SK-N-SH treated with all-trans-retinoic acid at 6 μM for 48 hours (cell line): Measurements from ENCODE around the gene SPATA1.

ENCODE experiments used
- ATAC-seq: fragments of 200-7000 bp; cut with Tn5 transposase; 3 replicates; pipeline ENCODE4 v1.9.1; 2020; ENCODE audit warnings: mild to moderate bottlenecking, moderate library complexity
- ARNTL ChIP-seq: fragments of 450-650 bp; formaldehyde crosslinking; IDR thresholded peaks from 2 replicates; pipeline ENCODE4 v1.5.0; 2020; ENCODE audit warnings: low read depth, mild to moderate bottlenecking, moderate library complexity, borderline replicate concordance
- BACH2 ChIP-seq: fragments of 250-450 bp; sonication (Bioruptor Pico); IDR thresholded peaks from 2 replicates; pipeline ENCODE4 v1.9.0; 2021; ENCODE audit warnings: mild to moderate bottlenecking, borderline replicate concordance
- CSDC2 ChIP-seq: fragments of 250-450 bp; sonication (Bioruptor Pico); IDR thresholded peaks from 2 replicates; pipeline ENCODE4 v1.5.0; 2020; ENCODE audit warnings: mild to moderate bottlenecking, moderate library complexity
- ESRRG ChIP-seq: fragments of 250-450 bp; sonication (Bioruptor Pico); IDR thresholded peaks from 2 replicates; pipeline ENCODE4 v1.6.1; 2021; ENCODE audit warnings: mild to moderate bottlenecking
- GLIS3 ChIP-seq: fragments of 250-450 bp; sonication (Bioruptor Pico); IDR thresholded peaks from 2 replicates; pipeline ENCODE4 v1.5.0; 2020; ENCODE audit warnings: mild to moderate bottlenecking, moderate library complexity
- ISL1 ChIP-seq: fragments of 250-450 bp; sonication (Bioruptor Pico); IDR thresholded peaks from 2 replicates; pipeline ENCODE4 v2.1.2; 2022; ENCODE audit warnings: mild to moderate bottlenecking, moderate library complexity
- OSR1 ChIP-seq: fragments of 250-450 bp; sonication (Bioruptor Pico); IDR thresholded peaks from 2 replicates; pipeline ENCODE4 v1.8.0; 2022; ENCODE audit warnings: moderate library complexity, mild to moderate bottlenecking, inconsistent platforms
- POU6F1 ChIP-seq: fragments of 250-450 bp; sonication (Bioruptor Pico); IDR thresholded peaks from 2 replicates; pipeline ENCODE4 v1.8.0; 2021; ENCODE audit warnings: low read depth, mild to moderate bottlenecking, moderate library complexity, borderline replicate concordance
- PPARA ChIP-seq: fragments of 250-450 bp; sonication (Bioruptor Pico); IDR thresholded peaks from 2 replicates; pipeline ENCODE4 v1.5.0; 2020; ENCODE audit warnings: mild to moderate bottlenecking, borderline replicate concordance
- RARB ChIP-seq: fragments of 250-450 bp; sonication (Bioruptor Pico); IDR thresholded peaks from 2 replicates; pipeline ENCODE4 v1.8.0; 2021; ENCODE audit warnings: mild to moderate bottlenecking, moderate library complexity
- SNAI2 ChIP-seq: fragments of 250-450 bp; sonication (Bioruptor Pico); IDR thresholded peaks from 2 replicates; pipeline ENCODE4 v1.5.0; 2020; ENCODE audit warnings: mild to moderate bottlenecking, moderate library complexity
- TCF4 ChIP-seq: fragments of 250-450 bp; sonication (Bioruptor Pico); IDR thresholded peaks from 2 replicates; pipeline ENCODE4 v1.8.0; 2021; ENCODE audit warnings: mild to moderate bottlenecking, moderate library complexity, borderline replicate concordance
- TOX ChIP-seq: fragments of 250-450 bp; sonication (Bioruptor Pico); IDR thresholded peaks from 2 replicates; pipeline ENCODE4 v1.8.0; 2021; ENCODE audit warnings: mild to moderate bottlenecking, moderate library complexity, borderline replicate concordance
- ZFP30 ChIP-seq: fragments of 450-650 bp; formaldehyde crosslinking; IDR thresholded peaks from 2 replicates; pipeline ENCODE4 v1.5.0; 2022; ENCODE audit warnings: mild to moderate bottlenecking, moderate library complexity
- ZNF565 ChIP-seq: fragments of 450-650 bp; formaldehyde crosslinking; conservative IDR thresholded peaks from 2 replicates; pipeline ENCODE4 v1.5.0; 2020; ENCODE audit warnings: low read depth, mild to moderate bottlenecking, moderate library complexity
- ZNF70 ChIP-seq: fragments of 450-650 bp; formaldehyde crosslinking; IDR thresholded peaks from 2 replicates; pipeline ENCODE4 v1.5.0; 2020; ENCODE audit warnings: mild to moderate bottlenecking, moderate library complexity
- ZNF8 ChIP-seq: fragments of 450-650 bp; formaldehyde crosslinking; IDR thresholded peaks from 2 replicates; pipeline ENCODE4 v1.5.0; 2020; ENCODE audit warnings: mild to moderate bottlenecking, moderate library complexity
- TF ChIP-seq, protein P1 (sequence below): fragments of 250-450 bp; sonication (Bioruptor Pico); IDR thresholded peaks from 2 replicates; pipeline ENCODE4 v1.5.0; 2020; ENCODE audit warnings: mild to moderate bottlenecking, moderate library complexity
- TF ChIP-seq, protein P2 (sequence below): fragments of 250-450 bp; sonication (Bioruptor Pico); IDR thresholded peaks from 2 replicates; pipeline ENCODE4 v1.8.0; 2020; ENCODE audit warnings: mild to moderate bottlenecking, moderate library complexity, borderline replicate concordance
- TF ChIP-seq, protein P3 (sequence below): fragments of 250-450 bp; sonication (Bioruptor Pico); IDR thresholded peaks from 2 replicates; pipeline ENCODE4 v1.5.1; 2021; ENCODE audit warnings: mild to moderate bottlenecking, moderate library complexity

SPATA1 gene

GRCh38 chr1:84581648-84582047, 75.5 kb downstream of the SPATA1 start (continued):
- TF ChIP-seq ARNTL (CRISPR knock-in tag) (no peak), SNAI2 (CRISPR knock-in tag) (no peak), PPARA (no peak), CSDC2 (CRISPR knock-in tag) (no peak), ISL1 (CRISPR knock-in tag) (no peak)

DNA sequence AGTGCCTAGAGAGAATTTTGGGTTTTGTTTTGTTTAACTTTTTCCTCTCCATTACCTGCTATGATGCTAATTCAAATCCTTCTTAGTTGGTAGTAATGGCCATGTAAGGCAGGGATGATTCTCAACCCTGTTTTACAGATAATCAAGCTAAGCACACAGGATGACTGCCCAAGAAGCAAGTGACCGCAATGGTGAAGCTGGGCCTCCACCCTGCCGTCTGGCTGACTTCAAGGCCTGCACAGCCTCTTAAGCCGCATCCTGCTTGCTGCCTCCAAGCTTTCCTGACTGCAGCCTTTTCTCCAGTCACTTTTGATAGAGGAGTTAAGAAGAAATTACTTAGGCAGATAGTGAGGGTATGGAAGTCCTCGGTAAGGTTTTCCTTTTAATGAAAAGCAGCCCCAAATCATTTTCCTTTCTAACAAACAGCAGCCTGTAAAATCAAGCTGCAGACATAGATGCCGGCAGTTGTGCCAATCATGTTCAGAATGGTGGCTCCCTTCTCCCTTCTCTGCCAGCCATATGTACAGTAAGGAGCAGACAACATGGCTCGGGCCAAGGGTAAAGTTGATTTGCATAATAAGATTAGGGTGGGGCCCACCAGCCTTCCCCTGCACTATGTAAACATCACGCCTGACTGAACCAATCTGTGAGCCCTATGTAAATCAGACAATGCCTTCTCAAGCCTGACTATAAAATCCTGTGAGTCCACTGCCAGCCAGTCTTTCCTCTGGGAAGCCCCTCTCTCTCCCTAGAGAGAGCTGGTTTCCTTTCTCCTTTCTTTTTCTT, 76.8 kb downstream of the SPATA1 start:
- TF ChIP-seq POU6F1 (CRISPR knock-in tag) = no peak
- TF ChIP-seq RARB (CRISPR knock-in tag) = no peak
- no peak for TF ChIP-seq ZNF8 (CRISPR knock-in tag)
- TF ChIP-seq ZNF565 (CRISPR knock-in tag) = no peak

GRCh38 chr1:84583648-84584047, 77.5 kb downstream of the SPATA1 start:
- no peak for ATAC-seq
- TF ChIP-seq ZNF70 (CRISPR knock-in tag) (no peak), POU6F1 (CRISPR knock-in tag) (no peak), OSR1 (CRISPR knock-in tag) (no peak), GLIS3 (CRISPR knock-in tag) (no peak), TOX (CRISPR knock-in tag) (no peak)
- TF ChIP-seq, protein P1, sequence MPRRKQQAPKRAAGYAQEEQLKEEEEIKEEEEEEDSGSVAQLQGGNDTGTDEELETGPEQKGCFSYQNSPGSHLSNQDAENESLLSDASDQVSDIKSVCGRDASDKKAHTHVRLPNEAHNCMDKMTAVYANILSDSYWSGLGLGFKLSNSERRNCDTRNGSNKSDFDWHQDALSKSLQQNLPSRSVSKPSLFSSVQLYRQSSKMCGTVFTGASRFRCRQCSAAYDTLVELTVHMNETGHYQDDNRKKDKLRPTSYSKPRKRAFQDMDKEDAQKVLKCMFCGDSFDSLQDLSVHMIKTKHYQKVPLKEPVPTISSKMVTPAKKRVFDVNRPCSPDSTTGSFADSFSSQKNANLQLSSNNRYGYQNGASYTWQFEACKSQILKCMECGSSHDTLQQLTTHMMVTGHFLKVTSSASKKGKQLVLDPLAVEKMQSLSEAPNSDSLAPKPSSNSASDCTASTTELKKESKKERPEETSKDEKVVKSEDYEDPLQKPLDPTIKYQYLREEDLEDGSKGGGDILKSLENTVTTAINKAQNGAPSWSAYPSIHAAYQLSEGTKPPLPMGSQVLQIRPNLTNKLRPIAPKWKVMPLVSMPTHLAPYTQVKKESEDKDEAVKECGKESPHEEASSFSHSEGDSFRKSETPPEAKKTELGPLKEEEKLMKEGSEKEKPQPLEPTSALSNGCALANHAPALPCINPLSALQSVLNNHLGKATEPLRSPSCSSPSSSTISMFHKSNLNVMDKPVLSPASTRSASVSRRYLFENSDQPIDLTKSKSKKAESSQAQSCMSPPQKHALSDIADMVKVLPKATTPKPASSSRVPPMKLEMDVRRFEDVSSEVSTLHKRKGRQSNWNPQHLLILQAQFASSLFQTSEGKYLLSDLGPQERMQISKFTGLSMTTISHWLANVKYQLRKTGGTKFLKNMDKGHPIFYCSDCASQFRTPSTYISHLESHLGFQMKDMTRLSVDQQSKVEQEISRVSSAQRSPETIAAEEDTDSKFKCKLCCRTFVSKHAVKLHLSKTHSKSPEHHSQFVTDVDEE (CRISPR knock-in tag) = no peak

More for the DNA sequence above, 76.8 kb downstream of the SPATA1 start:
- peak; percentile 74 for ATAC-seq

GRCh38 chr1:84584126-84584525, 77.9 kb downstream of the SPATA1 start:
- no peak for ATAC-seq

More at GRCh38 chr1:84584126-84584525, 77.9 kb downstream of the SPATA1 start:
- TF ChIP-seq ARNTL (CRISPR knock-in tag) = no peak
- TF ChIP-seq, protein P2, sequence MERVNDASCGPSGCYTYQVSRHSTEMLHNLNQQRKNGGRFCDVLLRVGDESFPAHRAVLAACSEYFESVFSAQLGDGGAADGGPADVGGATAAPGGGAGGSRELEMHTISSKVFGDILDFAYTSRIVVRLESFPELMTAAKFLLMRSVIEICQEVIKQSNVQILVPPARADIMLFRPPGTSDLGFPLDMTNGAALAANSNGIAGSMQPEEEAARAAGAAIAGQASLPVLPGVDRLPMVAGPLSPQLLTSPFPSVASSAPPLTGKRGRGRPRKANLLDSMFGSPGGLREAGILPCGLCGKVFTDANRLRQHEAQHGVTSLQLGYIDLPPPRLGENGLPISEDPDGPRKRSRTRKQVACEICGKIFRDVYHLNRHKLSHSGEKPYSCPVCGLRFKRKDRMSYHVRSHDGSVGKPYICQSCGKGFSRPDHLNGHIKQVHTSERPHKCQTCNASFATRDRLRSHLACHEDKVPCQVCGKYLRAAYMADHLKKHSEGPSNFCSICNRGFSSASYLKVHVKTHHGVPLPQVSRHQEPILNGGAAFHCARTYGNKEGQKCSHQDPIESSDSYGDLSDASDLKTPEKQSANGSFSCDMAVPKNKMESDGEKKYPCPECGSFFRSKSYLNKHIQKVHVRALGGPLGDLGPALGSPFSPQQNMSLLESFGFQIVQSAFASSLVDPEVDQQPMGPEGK (CRISPR knock-in tag) = no peak
- TF ChIP-seq ZNF70 (CRISPR knock-in tag) = no peak
- TF ChIP-seq POU6F1 (CRISPR knock-in tag) = no peak
- no peak for TF ChIP-seq PPARA
- TF ChIP-seq, protein P1 (CRISPR knock-in tag) = no peak
- TF ChIP-seq OSR1 (CRISPR knock-in tag) = no peak
- no peak for TF ChIP-seq GLIS3 (CRISPR knock-in tag)
- TF ChIP-seq, protein P3, sequence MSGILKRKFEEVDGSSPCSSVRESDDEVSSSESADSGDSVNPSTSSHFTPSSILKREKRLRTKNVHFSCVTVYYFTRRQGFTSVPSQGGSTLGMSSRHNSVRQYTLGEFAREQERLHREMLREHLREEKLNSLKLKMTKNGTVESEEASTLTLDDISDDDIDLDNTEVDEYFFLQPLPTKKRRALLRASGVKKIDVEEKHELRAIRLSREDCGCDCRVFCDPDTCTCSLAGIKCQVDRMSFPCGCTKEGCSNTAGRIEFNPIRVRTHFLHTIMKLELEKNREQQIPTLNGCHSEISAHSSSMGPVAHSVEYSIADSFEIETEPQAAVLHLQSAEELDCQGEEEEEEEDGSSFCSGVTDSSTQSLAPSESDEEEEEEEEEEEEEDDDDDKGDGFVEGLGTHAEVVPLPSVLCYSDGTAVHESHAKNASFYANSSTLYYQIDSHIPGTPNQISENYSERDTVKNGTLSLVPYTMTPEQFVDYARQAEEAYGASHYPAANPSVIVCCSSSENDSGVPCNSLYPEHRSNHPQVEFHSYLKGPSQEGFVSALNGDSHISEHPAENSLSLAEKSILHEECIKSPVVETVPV (CRISPR knock-in tag) = no peak
- TF ChIP-seq ESRRG = no peak
- no peak for TF ChIP-seq TCF4 (CRISPR knock-in tag)
- TF ChIP-seq ZFP30 (CRISPR knock-in tag) = no peak
- TF ChIP-seq BACH2 (CRISPR knock-in tag) = no peak
- TF ChIP-seq CSDC2 (CRISPR knock-in tag) = no peak
- TF ChIP-seq ISL1 (CRISPR knock-in tag) = no peak
- TF ChIP-seq RARB (CRISPR knock-in tag) = no peak
